Tibial artery (tissue), 4 donors: ENCODE data around the gene DROSHA.

Source experiments
- DNase-seq, 2 donors: peaks; one replicate each; pipeline ENCODE4 v3.0.0-alpha.2; 2019
- H3K27ac ChIP-seq, 2 donors: fragments of 200-600 bp; sonication (generic) in 1 of 2; 1 replicate in 1 of 2; 2 replicates in 1 of 2; pipeline ENCODE4 v1.5.1; 2018 to 2019; ENCODE audit warnings: mild to moderate bottlenecking in 1 of 2
- H3K27me3 ChIP-seq, 2 donors: fragments of 200-600 bp; sonication (generic) in 1 of 2; one replicate each; pipeline versions ENCODE4 v1.5.1 to v1.6.0; 2016 to 2019
- H3K36me3 ChIP-seq, 3 donors: fragments of 200-600 bp; sonication (generic) in 2 of 3; one replicate each; pipeline ENCODE4 v1.5.1; 2016 to 2019; ENCODE audit warnings: mild to moderate bottlenecking in 2 of 3
- H3K4me1 ChIP-seq, 4 donors: fragments of 200-600 bp; sonication (generic) in 2 of 4; 1 replicate in 3 of 4; 2 replicates in 1 of 4; pipeline ENCODE4 v1.5.1; 2016 to 2019
- H3K4me3 ChIP-seq, 2 donors: fragments of 200-600 bp; sonication (generic) in 1 of 2; 1 replicate in 1 of 2; 2 replicates in 1 of 2; pipeline ENCODE4 v1.5.1; 2018 to 2019; ENCODE audit warnings: mild to moderate bottlenecking in 2 of 2
- H3K9me3 ChIP-seq, 3 donors: fragments of 200-600 bp; sonication (generic) in 1 of 3; one replicate each; pipeline ENCODE4 v1.5.1; 2016 to 2019
- CTCF ChIP-seq, 2 experiments: fragments of 200-600 bp in 1 of 2; fragments of 450-650 bp in 1 of 2; IDR thresholded peaks; one replicate each; pipeline ENCODE4 v1.5.1; 2017 to 2019; ENCODE audit warnings: antibody characterized with exemption in 2 of 2, mild to moderate bottlenecking in 1 of 2, moderate library complexity in 1 of 2
- intact Hi-C: fragments of 100-400 bp; cut with DNase I; formaldehyde crosslinking; loops from one replicate; pipeline ENCODE4 v1.15.0; 2023; ENCODE audit warnings: low total_unique reads

DROSHA gene

DNA sequence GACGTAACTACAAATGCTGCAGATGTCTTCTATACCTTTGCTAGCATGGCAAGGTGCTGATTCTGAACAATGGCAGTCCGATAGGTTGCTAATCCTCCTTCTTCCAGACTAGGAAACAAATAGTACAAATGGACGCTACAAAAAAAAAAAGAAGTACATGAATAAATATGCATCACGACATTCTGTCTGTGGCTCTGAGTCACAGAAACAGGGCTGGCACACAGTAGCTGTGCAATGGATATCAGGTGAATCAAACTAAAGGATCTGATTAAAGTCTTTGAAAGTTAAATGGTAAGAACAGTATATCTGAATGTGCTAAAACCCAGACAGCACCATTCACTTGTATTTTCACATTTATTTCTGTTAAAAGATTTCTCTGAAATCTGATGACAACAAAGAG is 96.2 kb downstream of the DROSHA start:
- Histone ChIP-seq H3K4me1 (no peaks in the 10 kb centered on the region), H3K4me3 (no peak overlapping the region), H3K27ac (no peak overlapping the region), H3K36me3 (peaks cover 22 to 77% (median 39%) of the 10 kb centered on the region in 3 donors), H3K27me3 (no peaks in the 10 kb centered on the region), H3K9me3 (no peaks in the 10 kb centered on the region)
- DNase-seq: no peak
- TF ChIP-seq CTCF (IDR thresholded peaks at IDR 0.05): no peak
- intact Hi-C loops: no loop called here

- H3K4me3 ChIP-seq: no peak overlapping the region
- DNase-seq: no peak
- no peaks in the 10 kb centered on the region for H3K4me1 ChIP-seq
- H3K9me3 ChIP-seq: no peaks in the 10 kb centered on the region
- peaks cover 22 to 81% (median 39%) of the 10 kb centered on the region in 3 donors for H3K36me3 ChIP-seq
- TF ChIP-seq CTCF (IDR thresholded peaks at IDR 0.05): no peak
- no peaks in the 10 kb centered on the region for H3K27me3 ChIP-seq
- no peak overlapping the region for H3K27ac ChIP-seq
- intact Hi-C loops: no loop called here
These were observed 97.0 kb downstream of the DROSHA start for GRCh38 chr5:31434898-31435297.

DNA sequence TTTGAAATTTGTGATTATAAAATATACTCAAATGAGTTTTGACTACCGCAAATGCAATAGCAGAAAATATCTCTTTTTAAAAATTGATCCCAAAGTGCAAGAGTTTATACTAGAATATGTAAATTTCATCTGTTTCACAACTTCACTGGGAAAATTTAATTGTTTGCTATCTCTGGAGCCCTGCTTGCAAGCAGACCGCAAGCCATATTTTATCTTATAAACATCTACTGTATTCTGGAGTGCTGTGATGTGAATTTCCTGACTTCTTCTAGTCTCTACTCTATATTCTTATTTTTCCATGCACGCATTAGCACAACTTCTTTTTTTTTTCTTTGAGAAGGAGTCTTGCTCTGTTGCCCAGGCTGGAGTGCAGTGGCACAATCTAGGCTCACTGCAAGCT is 98.7 kb downstream of the DROSHA start:
- Histone ChIP-seq H3K4me3 (no peak overlapping the region), H3K27me3 (no peaks in the 10 kb centered on the region), H3K36me3 (peaks cover 22 to 76% (median 34%) of the 10 kb centered on the region in 3 donors), H3K27ac (no peak overlapping the region), H3K4me1 (no peaks in the 10 kb centered on the region), H3K9me3 (no peaks in the 10 kb centered on the region)
- intact Hi-C loops: no loop called here
- DNase-seq: no peak
- no peak for TF ChIP-seq CTCF (IDR thresholded peaks at IDR 0.05)

DNA sequence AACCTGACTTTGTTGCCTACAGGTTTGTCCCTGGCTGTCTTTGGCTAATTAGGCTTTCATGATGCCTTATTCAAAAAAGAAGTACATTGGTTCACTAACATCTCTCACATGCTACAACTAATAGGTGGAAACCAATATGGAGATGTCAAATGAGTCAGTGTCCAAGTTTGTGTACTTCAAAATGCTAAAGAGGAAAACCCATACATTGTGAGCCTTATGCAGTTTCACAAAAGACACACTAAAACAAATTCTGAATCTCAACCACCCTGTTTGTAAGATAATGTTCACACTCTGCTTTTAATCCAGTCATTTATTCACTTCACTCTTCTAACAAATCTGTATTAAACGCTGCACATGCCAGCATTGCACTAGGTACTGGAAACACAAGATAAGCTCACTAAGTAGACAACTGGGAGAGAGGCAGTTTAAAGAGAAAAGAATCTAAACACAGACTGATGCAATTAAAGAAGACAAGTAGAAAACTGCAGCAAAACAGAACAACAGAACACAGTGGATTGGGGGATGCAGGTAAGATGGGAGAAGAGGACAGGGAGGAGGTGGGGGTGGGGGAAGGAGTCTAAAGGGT is 104.1 kb downstream of the DROSHA start:
- no peak for TF ChIP-seq CTCF (IDR thresholded peaks at IDR 0.05)
- no peak overlapping the region for H3K27ac ChIP-seq
- H3K4me1 ChIP-seq: no peaks in the 10 kb centered on the region
- H3K36me3 ChIP-seq: peaks cover 0 to 62% (median 24%) of the 10 kb centered on the region in 3 donors
- H3K27me3 ChIP-seq: no peaks in the 10 kb centered on the region
- no peaks in the 10 kb centered on the region for H3K9me3 ChIP-seq
- H3K4me3 ChIP-seq: no peak overlapping the region
- intact Hi-C loops: no loop called here
- no peak for DNase-seq

DNA sequence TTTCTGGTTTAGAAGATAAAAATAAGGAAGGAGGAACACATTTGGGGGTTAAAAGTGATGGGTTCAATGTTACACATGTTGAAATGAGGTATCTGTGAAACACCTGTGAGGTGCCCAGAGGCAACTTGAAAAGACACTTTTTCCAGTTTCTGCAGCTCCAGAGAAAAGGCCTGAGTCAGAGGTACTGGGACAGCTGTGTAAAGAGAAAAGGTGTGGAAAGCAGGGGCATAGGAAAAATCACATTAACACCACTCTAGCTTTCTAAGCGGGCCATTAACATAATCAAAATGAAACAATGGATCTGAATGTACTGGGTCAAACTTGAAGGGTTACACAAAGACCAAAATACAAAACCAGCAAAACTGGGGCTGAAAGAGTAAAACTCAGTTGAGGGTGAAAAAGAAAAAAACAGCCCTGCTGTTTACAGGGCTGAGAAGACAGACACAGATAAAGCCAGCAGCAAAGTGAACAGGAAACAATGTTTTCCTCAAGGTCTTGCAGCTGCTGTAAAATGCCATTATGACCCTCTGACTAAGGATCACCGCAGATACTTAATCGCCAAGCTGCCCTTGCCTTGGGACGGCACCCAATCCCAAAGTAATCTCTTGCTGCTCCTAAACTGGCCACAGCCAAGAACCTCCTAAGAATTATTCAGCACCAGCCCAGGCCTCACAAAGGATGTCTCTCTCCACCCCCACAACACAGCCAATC is 104.7 kb downstream of the DROSHA start:
- Histone ChIP-seq H3K4me3 (no peak overlapping the region), H3K27ac (no peak overlapping the region), H3K36me3 (peaks cover 0 to 60% (median 24%) of the 10 kb centered on the region in 3 donors), H3K27me3 (no peaks in the 10 kb centered on the region), H3K9me3 (no peaks in the 10 kb centered on the region), H3K4me1 (peaks cover 0 to 2% (median 0%) of the 10 kb centered on the region in 4 donors)
- intact Hi-C loops: no loop called here
- no peak for TF ChIP-seq CTCF (IDR thresholded peaks at IDR 0.05)
- no peak for DNase-seq
